GM18519 (cell line): Measurements from ENCODE around the gene MCRIP2.

Experiments
- ATAC-seq: cut with Tn5 transposase; IDR thresholded peaks from one replicate; pipeline ENCODE4 v1.9.1; 2021; ENCODE audit warnings: mild to moderate bottlenecking, moderate library complexity; ENCODE audit not compliant: unreplicated experiment, low FRiP score

The MCRIP2 gene

DNA sequence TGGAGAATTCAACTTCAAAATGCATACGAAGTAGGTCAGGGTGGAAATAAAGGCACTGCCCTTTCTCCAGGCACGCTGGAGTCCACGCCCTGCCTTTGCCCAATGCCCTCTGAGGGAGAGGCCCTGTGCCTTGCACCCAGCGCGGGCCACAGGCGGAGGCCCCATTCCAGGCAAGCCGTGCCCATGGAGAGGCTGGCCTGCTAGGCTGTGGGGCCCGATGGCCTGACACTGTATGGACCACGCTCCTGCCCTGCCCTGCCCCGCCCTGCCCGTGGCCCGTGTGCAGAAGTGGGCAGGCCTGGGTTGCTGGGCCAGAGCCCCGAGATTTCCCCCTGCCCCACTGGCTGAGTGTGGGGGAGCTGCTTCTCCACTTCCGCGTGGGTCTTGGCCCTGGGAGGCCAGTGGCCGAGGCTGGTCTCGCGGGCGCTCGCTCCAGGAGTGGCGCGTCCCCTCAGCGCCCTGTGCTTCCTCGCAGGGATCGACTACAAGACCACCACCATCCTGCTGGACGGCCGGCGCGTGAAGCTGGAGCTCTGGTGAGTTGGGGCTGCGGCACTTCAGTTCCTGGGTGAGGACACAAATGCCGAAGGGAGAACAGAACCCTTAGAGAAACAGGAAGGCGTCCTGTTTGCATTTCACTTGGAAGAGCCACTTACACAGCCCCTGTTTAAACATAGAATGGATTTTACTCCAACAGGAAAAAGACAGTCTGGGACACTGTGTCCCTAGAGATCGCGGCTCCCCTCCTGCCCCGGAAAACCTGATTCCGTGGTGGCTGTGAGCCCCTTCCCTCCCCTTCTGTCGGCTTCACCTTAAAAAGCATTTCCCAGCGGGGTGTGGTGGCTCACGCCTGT, 24.7 kb upstream of the MCRIP2 start:
- no peak for ATAC-seq

DNA sequence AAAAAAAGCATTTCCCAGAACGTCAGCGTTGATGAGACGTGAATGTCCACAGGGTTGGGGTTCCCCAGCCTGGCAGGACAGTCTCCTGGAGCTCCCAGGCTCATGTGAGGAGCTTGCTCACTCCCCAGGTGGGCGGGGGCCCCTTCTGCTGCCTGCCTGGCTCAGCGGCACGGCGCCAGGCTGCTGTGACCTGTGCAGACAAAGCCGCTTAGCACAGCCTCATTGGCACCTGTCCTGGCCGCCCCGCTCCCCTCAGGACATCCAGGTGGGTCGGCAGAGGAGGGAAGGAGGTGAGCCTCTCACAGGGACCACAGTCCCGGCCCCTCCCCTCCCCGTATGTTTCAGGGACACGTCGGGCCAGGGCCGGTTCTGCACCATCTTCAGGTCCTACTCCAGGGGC, 23.8 kb upstream of the MCRIP2 start:
- no peak for ATAC-seq

- no peak for ATAC-seq
These were observed 22.0 kb upstream of the MCRIP2 start for GRCh38 chr16:619476-620100.

GRCh38 chr16:620700-621525, 20.7 kb upstream of the MCRIP2 start:
- no peak for ATAC-seq

GRCh38 chr16:621526-622105, 20.0 kb upstream of the MCRIP2 start:
- no peak for ATAC-seq

- ATAC-seq = no peak
These were observed 18.7 kb upstream of the MCRIP2 start for GRCh38 chr16:622920-623280.

DNA sequence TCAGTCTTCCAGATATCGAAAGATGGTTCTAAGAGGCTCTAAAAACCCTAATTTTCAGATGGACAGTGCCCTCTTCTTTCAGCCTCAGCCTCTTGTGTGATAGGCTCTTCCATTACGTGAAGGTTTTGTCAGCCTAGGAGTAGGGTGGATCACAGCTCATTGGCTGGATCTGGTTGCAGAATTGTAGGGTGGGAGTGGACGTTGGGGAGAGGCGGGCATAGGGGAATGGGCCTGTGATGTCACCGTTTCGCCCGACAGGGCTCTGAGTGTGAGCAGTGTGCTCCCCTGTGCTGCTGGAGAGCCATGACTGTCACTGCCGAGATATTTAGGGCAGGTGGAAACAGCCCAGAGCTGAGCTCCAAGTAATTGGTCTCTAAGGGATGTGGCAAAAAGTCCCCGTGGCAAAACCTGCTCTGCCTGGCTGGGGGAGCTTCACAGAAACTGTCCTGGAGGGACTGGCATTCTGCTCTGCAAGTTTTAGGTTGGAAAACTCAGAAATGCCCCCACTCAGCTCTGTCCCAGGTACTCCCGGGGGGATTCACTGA, 17.0 kb upstream of the MCRIP2 start:
- no peak for ATAC-seq

- no peak for ATAC-seq
These were observed 16.3 kb upstream of the MCRIP2 start for GRCh38 chr16:625117-625976.

GRCh38 chr16:625977-626765, 15.5 kb upstream of the MCRIP2 start:
- ATAC-seq = no peak

- ATAC-seq = no peak
These were observed 14.7 kb upstream of the MCRIP2 start for GRCh38 chr16:626787-627453.

- no peak for ATAC-seq
These were observed 14.0 kb upstream of the MCRIP2 start for GRCh38 chr16:627454-628239.

DNA sequence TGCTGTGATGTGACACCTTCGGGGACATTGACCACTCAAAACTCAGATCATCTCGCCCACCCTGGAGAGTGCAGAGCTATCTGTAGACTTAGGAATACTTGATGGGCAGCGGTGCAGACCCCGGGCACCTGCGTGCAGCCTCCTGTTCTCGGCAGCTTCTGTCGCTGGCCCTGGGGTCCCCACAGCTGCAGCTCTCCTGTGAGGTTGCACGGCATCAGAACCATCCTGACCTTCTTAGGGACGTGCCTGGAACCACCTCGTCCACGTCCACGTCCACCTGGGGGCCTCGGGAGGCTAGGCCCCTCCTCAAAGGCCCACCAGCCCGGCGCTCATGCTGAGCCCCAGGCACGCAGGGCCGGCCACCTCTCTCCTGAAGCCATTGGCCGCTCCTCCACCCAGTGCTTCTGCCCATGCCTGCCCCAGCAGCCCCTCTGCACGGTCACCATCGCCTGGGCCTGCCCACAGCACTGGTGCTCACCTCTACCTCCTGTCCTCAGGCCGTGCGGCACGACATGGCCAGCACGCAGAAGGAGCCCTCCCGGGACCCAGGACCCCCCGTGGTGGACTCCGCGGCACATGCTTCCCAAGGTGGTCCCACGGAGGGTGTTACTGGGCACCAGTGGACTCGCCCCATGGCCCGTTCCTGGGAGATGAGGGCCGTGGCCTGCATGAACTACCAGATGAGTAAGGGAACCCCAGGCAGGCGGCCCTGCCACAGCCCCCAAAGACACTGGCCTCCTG, 13.1 kb upstream of the MCRIP2 start:
- no peak for ATAC-seq

GRCh38 chr16:629185-629832, 12.3 kb upstream of the MCRIP2 start:
- ATAC-seq = no peak

DNA sequence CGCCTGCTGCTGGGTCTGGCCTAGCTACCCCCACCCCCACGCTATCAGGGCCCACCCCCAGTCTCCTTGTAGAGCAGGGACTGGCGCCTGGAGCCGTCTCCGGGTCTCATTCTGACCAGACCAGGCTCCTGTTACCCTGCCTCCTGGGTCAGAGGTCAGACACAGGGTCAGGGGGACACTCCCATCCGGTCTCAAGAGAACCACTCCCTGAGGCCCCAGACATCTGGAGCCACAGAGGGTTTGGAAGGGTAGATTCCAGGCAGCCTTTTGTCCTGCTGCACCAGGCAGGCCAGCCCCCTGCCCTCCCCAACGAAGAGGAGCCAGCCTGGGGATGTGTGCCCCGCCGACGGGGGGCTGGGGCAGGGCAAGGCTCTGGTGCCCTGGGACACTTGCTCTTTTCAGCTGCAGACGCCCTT, 11.8 kb upstream of the MCRIP2 start:
- ATAC-seq = no peak

- ATAC-seq = no peak
These were observed 11.3 kb upstream of the MCRIP2 start for GRCh38 chr16:630249-630814.

GRCh38 chr16:630815-631405, 10.7 kb upstream of the MCRIP2 start, which contains the start of gene WFIKKN1:
TSS of gene WFIKKN1 (plus strand) at chr16:630985. CDS start at chr16:631254, 269 bp downstream.
- no peak for ATAC-seq
